ENCODE measurements around the gene LYL1. TPM values are rescaled to one million over a fixed set of nuclear protein-coding genes. Genes with fewer than 3 reads are reported as not detected.

LYL1 gene
- total and polyA plus RNA-seq, 2 of the 13 experiments (the other 11 are each of a cell fraction or from before 2014, with no cell fraction given): 0.75 to 0.92 TPM

DNA sequence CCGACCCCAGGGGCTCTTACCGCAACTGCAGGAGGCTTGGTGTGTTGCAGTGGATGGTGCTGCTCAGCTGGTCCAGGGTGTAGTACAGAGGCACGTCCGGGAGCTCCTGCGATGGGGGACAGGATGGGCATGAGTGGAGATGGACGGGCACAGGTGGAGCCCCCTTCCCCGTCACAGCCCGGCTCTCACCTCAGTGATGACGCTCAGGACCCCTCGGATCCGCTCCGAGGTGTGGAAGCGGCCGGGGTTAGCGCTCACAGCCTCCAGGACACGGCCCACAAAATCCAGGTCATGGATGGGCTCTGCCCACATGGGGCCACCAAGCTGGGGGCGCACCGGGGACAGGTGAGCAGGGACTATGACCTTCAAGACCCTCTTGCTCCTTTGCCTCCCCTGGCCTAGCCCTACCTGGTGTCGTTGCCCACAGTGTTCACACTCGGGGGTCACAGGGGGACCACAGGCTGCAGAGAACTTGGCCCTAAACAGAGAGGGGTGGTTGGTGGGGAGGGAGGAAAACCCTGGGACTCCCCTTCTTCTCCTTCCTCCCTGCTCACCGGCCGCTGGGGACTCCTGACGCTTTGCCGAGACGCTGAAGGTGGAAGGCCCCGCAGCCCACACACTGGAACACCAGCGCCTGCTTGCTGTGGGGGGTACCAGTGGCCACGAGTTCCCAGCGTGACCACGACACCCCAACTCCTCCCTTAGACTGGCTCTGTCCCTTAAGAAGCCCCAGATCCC is 6.9 kb upstream of the LYL1 start:
- in situ Hi-C loops (cut with HindIII; ENCODE audit: extremely low pct_ligation_motif_present, low pct_unique_long_range_greater_than_20kb): no loop called here
- CTCF ChIA-PET (ENCODE audit: low intra/inter-chr PET ratio, low total read pairs): no interaction called here

DNA sequence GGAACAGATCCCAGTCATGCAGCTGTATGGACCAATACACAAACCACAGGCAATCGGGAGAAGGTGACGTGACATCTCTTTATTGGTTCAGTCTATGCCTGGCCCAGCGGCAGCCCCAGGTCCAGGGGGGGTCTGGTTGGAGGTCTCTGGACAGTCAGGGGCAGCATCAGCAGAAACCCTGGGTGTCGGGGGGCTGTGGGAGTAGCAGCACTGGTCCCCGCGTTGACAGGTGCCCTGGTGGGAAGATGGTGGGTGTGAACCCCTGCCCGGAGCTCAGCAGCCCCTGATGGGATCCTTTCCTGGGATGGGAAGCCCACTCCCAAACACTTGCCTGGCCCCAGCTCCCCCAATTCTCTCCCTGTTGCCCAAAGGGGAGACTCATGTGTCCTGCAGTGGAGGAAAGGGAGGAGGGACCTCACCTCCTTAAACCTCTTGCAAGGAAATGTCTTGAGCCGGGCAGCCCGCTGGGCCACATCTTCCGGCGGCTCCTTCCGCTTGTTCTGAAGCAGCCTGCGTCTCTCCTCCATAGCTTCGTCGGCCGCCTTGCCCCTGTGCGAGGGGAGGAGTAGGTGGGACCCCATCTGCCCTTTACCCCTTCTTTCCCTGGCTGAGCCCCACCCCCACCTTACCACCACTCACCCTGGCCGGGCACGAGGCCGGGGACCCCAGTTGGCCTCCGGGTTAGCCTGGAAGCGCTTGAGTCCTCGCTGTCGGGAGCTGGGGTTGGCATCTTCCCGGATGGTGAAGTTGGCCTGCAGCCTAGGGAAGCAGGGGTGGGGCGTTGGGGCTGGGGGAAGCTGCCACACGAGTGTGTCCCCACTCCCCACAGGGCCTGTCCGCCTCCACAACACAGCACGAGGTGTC is 2.4 kb upstream of the LYL1 start:
- Histone ChIP-seq H3K4me1 (ENCODE audit: insufficient read depth, low read length) (peaks cover 20% of the 10 kb centered on the region), H3K27ac (ENCODE audit: extremely low read length, insufficient read depth, low read length) (no peak overlapping the region), H3K9me3 (ENCODE audit: low read length) (no peaks in the 10 kb centered on the region), H3K36me3 (replicated peaks in 1 of 2; ENCODE audit: control insufficient read depth in 1 of 2, insufficient read depth in 2 of 2, low read length in 2 of 2) (peaks cover 7 to 14% of the 10 kb centered on the region in 2 experiments; a peak in 4 of 5 replicates), H4K20me1 (ENCODE audit: insufficient read depth, low read length) (no peaks in the 10 kb centered on the region), H3K9ac (ENCODE audit: insufficient read depth, low read depth, low read length) (no peak overlapping the region), H3K4me2 (ENCODE audit: low read depth, low read length) (no peak overlapping the region), H3K27me3 (ENCODE audit: control insufficient read depth in 1 of 2, insufficient read depth in 2 of 2, low read length in 2 of 2) (no peaks in the 10 kb centered on the region), H3K79me2 (ENCODE audit: insufficient read depth, low read length) (no peaks in the 10 kb centered on the region), H3K4me3 (replicated peaks in 1 of 3; ENCODE audit: insufficient read depth in 1 of 3, low read depth in 2 of 3, low read length in 3 of 3) (no peak overlapping the region), H2AFZ (ENCODE audit: low read length) (no peak overlapping the region)
- ChIA-PET CTCF (ENCODE audit: low intra/inter-chr PET ratio, low total read pairs) (no interaction called here), POLR2A (interaction anchor here (1.2 kb wide), 1 partner anchor 13 kb away, joined by 5 read pairs; the partner anchor contains the start of gene NACC1)
- in situ Hi-C loops (cut with HindIII; ENCODE audit: extremely low pct_ligation_motif_present, low pct_unique_long_range_greater_than_20kb): no loop called here
- DNase-seq (ENCODE audit: low spot score) (no peak), ATAC-seq (no peak), FAIRE-seq (no peak)
- TF ChIP-seq ZNF782 (CRISPR knock-in tag; IDR thresholded peaks at IDR 0.05; ENCODE audit: borderline replicate concordance) (no peak), POLR2A (IDR thresholded peaks at IDR 0.05; ENCODE audit: insufficient read depth in 1 of 2, low read depth in 2 of 2, low read length in 2 of 2) (0 out of 4 replicates have a peak, but pooled peaks of 1 of the 2 experiments have one; percentile 10)
- 94% methylated on average over 24 of the region's 29 CpGs for WGBS (ENCODE audit: low lambda C conversion rate)
- intact Hi-C loops (cut with micrococcal nuclease; ENCODE audit: unreplicated experiment): no loop called here
- BruUV-seq (replicated peaks): no TSS peak

More for the DNA sequence above, 6.9 kb upstream of the LYL1 start:
- no peaks in the 10 kb centered on the region for H4K20me1 ChIP-seq (ENCODE audit: insufficient read depth, low read length)
- no peak overlapping the region for H3K4me2 ChIP-seq (ENCODE audit: low read depth, low read length)
- H3K9me3 ChIP-seq (ENCODE audit: low read length): no peaks in the 10 kb centered on the region
- BruUV-seq (replicated peaks): no TSS peak
- H3K36me3 ChIP-seq (replicated peaks in 1 of 2; ENCODE audit: control insufficient read depth in 1 of 2, insufficient read depth in 2 of 2, low read length in 2 of 2): peaks cover 9 to 24% of the 10 kb centered on the region in 2 experiments; a peak in 4 of 5 replicates
- no peaks in the 10 kb centered on the region for H3K79me2 ChIP-seq (ENCODE audit: insufficient read depth, low read length)
- H3K4me3 ChIP-seq (replicated peaks in 1 of 3; ENCODE audit: insufficient read depth in 1 of 3, low read depth in 2 of 3, low read length in 3 of 3): no peak overlapping the region
- no peak overlapping the region for H3K27ac ChIP-seq (ENCODE audit: extremely low read length, insufficient read depth, low read length)
- TF ChIP-seq AGO2 (optimal IDR thresholded peaks at IDR 0.05; ENCODE audit: low read depth, low read length): peak; percentile 60
- no peak for TF ChIP-seq ZBTB1 (CRISPR knock-in tag; IDR thresholded peaks at IDR 0.05; ENCODE audit: borderline replicate concordance)
- intact Hi-C loops (cut with micrococcal nuclease; ENCODE audit: unreplicated experiment): no loop called here
- 93% methylated on average over 5 of the region's 30 CpGs for WGBS (ENCODE audit: low lambda C conversion rate)
- H3K9ac ChIP-seq (ENCODE audit: insufficient read depth, low read depth, low read length): no peak overlapping the region
- FAIRE-seq (no peak), ATAC-seq (no peak; the same call in 2 of the 3 replicates), DNase-seq (ENCODE audit: low spot score) (no peak)
- H3K27me3 ChIP-seq (ENCODE audit: control insufficient read depth in 1 of 2, insufficient read depth in 2 of 2, low read length in 2 of 2): no peaks in the 10 kb centered on the region
- no peak overlapping the region for H2AFZ ChIP-seq (ENCODE audit: low read length)
- POLR2A ChIA-PET: no interaction called here
- no peaks in the 10 kb centered on the region for H3K4me1 ChIP-seq (ENCODE audit: insufficient read depth, low read length)
